Suprapubic skin (tissue), 4 donors: ENCODE results near the gene PHACTR1. TPM values are rescaled to one million over a fixed set of nuclear protein-coding genes. Genes with fewer than 3 reads are reported as not detected.

Source experiments
- DNase-seq, 2 donors: peaks; one replicate each; pipeline ENCODE4 v3.0.0-alpha.2; 2019; ENCODE audit warnings: low spot score in 2 of 2
- H3K27ac ChIP-seq: fragments of 200-600 bp; sonication (generic); one replicate; pipeline ENCODE4 v1.5.1; 2019
- H3K27me3 ChIP-seq: fragments of 200-600 bp; sonication (generic); one replicate; pipeline ENCODE4 v1.5.1; 2019
- H3K36me3 ChIP-seq: fragments of 200-600 bp; sonication (generic); one replicate; pipeline ENCODE4 v1.5.1; 2019
- H3K4me1 ChIP-seq: fragments of 200-600 bp; sonication (generic); one replicate; pipeline ENCODE4 v1.5.1; 2019
- H3K4me3 ChIP-seq: fragments of 200-600 bp; sonication (generic); one replicate; pipeline ENCODE4 v1.5.1; 2019; ENCODE audit warnings: mild to moderate bottlenecking
- H3K9me3 ChIP-seq: fragments of 200-600 bp; sonication (generic); one replicate; pipeline ENCODE4 v1.5.1; 2019
- EP300 ChIP-seq: sonication (generic); formaldehyde crosslinking; IDR thresholded peaks from one replicate; pipeline ENCODE4 v1.6.1; 2017; ENCODE audit warnings: antibody characterized with exemption
- POLR2A ChIP-seq, 2 donors: fragments of 450-650 bp; IDR thresholded peaks; one replicate each; pipeline ENCODE4 v1.6.1; 2017; ENCODE audit warnings: antibody characterized with exemption in 2 of 2, mild to moderate bottlenecking in 2 of 2, moderate library complexity in 2 of 2
- POLR2AphosphoS5 ChIP-seq, 3 donors: sonication (generic); formaldehyde crosslinking; IDR thresholded peaks; one replicate each; pipeline ENCODE4 v1.6.1; 2017; ENCODE audit warnings: antibody characterized with exemption in 3 of 3
- WGBS: methylation state at CpG from one replicate; pipeline ENCODE4 v1.1.5; 2018; 5-methylcytosine and 5-hydroxymethylcytosine counted together
- total RNA-seq, 4 donors: library from RNA; depleted of rRNA; stranded (reverse); fragments of >200 nt; gene quantifications; one replicate each; pipeline ENCODE4 v1.1.0, GENCODE V29; 2016
- TF ChIP-seq, protein P1 (sequence below), 2 donors: fragments of 200-600 bp in 1 of 2; fragments of 450-650 bp in 1 of 2; sonication (generic) in 1 of 2; IDR thresholded peaks; one replicate each; pipeline ENCODE4 v1.5.1; 2016 to 2019; ENCODE audit warnings: antibody characterized with exemption in 2 of 2, mild to moderate bottlenecking in 1 of 2, moderate library complexity in 1 of 2

PHACTR1 gene
- total RNA-seq, 4 donors from 2014 or later, result 4.0 to 8.2 (median 6.4) TPM

- H3K27ac ChIP-seq, result no peak overlapping the region
- TF ChIP-seq POLR2A (IDR thresholded peaks at IDR 0.05), result no peak
- no peak for TF ChIP-seq POLR2AphosphoS5 (IDR thresholded peaks at IDR 0.05)
- TF ChIP-seq, protein P1, sequence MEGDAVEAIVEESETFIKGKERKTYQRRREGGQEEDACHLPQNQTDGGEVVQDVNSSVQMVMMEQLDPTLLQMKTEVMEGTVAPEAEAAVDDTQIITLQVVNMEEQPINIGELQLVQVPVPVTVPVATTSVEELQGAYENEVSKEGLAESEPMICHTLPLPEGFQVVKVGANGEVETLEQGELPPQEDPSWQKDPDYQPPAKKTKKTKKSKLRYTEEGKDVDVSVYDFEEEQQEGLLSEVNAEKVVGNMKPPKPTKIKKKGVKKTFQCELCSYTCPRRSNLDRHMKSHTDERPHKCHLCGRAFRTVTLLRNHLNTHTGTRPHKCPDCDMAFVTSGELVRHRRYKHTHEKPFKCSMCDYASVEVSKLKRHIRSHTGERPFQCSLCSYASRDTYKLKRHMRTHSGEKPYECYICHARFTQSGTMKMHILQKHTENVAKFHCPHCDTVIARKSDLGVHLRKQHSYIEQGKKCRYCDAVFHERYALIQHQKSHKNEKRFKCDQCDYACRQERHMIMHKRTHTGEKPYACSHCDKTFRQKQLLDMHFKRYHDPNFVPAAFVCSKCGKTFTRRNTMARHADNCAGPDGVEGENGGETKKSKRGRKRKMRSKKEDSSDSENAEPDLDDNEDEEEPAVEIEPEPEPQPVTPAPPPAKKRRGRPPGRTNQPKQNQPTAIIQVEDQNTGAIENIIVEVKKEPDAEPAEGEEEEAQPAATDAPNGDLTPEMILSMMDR (IDR thresholded peaks at IDR 0.05), result no peak
- TF ChIP-seq EP300, result no peak
- WGBS, result 73% methylated on average over 7 of the region's 7 CpGs
- H3K4me3 ChIP-seq, result no peak overlapping the region
- no peak for DNase-seq
- H3K36me3 ChIP-seq, result peaks cover 4% of the 10 kb centered on the region
- H3K9me3 ChIP-seq, result no peaks in the 10 kb centered on the region
- H3K27me3 ChIP-seq, result no peaks in the 10 kb centered on the region
- no peaks in the 10 kb centered on the region for H3K4me1 ChIP-seq
Measured at GRCh38 chr6:13180538-13180937, 464.0 kb downstream of the PHACTR1 start.

GRCh38 chr6:13181393-13181792 is 464.8 kb downstream of the PHACTR1 start:
- WGBS, result 57% methylated on average over 7 of the region's 8 CpGs
- no peak for TF ChIP-seq EP300
- TF ChIP-seq POLR2A (IDR thresholded peaks at IDR 0.05), result no peak
- TF ChIP-seq, protein P1 (IDR thresholded peaks at IDR 0.05), result no peak
- TF ChIP-seq POLR2AphosphoS5 (IDR thresholded peaks at IDR 0.05), result no peak
- Histone ChIP-seq H3K36me3 (peaks cover 4% of the 10 kb centered on the region), H3K4me3 (no peak overlapping the region), H3K4me1 (no peaks in the 10 kb centered on the region), H3K27me3 (no peaks in the 10 kb centered on the region), H3K27ac (no peak overlapping the region), H3K9me3 (no peaks in the 10 kb centered on the region)
- no peak for DNase-seq

- Histone ChIP-seq H3K27me3 (no peaks in the 10 kb centered on the region), H3K9me3 (no peaks in the 10 kb centered on the region), H3K4me1 (no peaks in the 10 kb centered on the region), H3K36me3 (peaks cover 4% of the 10 kb centered on the region), H3K4me3 (no peak overlapping the region), H3K27ac (no peak overlapping the region)
- no peak for DNase-seq
- TF ChIP-seq, protein P1 (IDR thresholded peaks at IDR 0.05), result no peak
- TF ChIP-seq EP300 (no peak), POLR2A (IDR thresholded peaks at IDR 0.05) (no peak), POLR2AphosphoS5 (IDR thresholded peaks at IDR 0.05) (no peak)
- WGBS, result 71% methylated on average over 9 of the region's 9 CpGs
Measured at GRCh38 chr6:13183415-13184088, 467.0 kb downstream of the PHACTR1 start.

GRCh38 chr6:13184089-13184468 is 467.5 kb downstream of the PHACTR1 start:
- DNase-seq, result no peak
- WGBS, result 75% methylated on average over 3 of the region's 7 CpGs

GRCh38 chr6:13184547-13184946 is 468.0 kb downstream of the PHACTR1 start:
- TF ChIP-seq EP300, result no peak
- no peak for TF ChIP-seq POLR2AphosphoS5 (IDR thresholded peaks at IDR 0.05)
- TF ChIP-seq POLR2A (IDR thresholded peaks at IDR 0.05), result no peak
- TF ChIP-seq, protein P1 (IDR thresholded peaks at IDR 0.05), result no peak
- H3K9me3 ChIP-seq, result no peaks in the 10 kb centered on the region
- H3K4me1 ChIP-seq, result no peaks in the 10 kb centered on the region
- no peak overlapping the region for H3K4me3 ChIP-seq
- H3K27me3 ChIP-seq, result no peaks in the 10 kb centered on the region
- H3K36me3 ChIP-seq, result peaks cover 4% of the 10 kb centered on the region
- H3K27ac ChIP-seq, result no peak overlapping the region
- DNase-seq, result no peak
- WGBS, result 96% methylated on average over 10 of the region's 10 CpGs

More at GRCh38 chr6:13184089-13184468, 467.5 kb downstream of the PHACTR1 start:
- H3K9me3 ChIP-seq, result no peaks in the 10 kb centered on the region
- H3K36me3 ChIP-seq, result peaks cover 4% of the 10 kb centered on the region
- H3K4me1 ChIP-seq, result no peaks in the 10 kb centered on the region
- H3K27me3 ChIP-seq, result no peaks in the 10 kb centered on the region
- TF ChIP-seq POLR2AphosphoS5 (IDR thresholded peaks at IDR 0.05), result no peak
- TF ChIP-seq, protein P1 (IDR thresholded peaks at IDR 0.05), result no peak
- no peak for TF ChIP-seq POLR2A (IDR thresholded peaks at IDR 0.05)
- no peak for TF ChIP-seq EP300
- no peak overlapping the region for H3K4me3 ChIP-seq
- no peak overlapping the region for H3K27ac ChIP-seq
